Measurements from ENCODE around the gene RASGRF1.
A peak's percentile ranks its signal among the peaks of the same experiment; 100 is the strongest.

The RASGRF1 gene

DNA sequence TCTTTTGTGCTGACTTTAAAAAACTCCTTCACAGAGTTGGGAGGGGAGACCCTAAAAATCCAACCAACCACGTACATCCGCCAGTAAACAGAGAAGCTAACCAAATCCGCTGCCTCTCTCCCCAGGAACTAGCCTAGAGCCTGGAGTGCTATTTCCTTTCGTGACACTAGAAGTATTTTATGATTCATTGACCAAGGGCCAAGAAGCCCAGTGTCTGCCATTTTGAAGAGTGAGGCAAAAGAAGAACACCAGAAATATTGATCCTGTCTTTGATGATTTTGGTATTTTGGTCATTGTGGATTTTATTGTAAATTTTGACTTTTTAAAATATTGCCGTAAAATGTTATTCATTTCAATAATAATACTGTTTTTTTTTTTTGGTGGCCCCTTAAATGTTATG lies 135.2 kb downstream of the RASGRF1 start:
- no peaks in the 10 kb centered on the region for H3K9me3 ChIP-seq (ENCODE audit: control insufficient read depth, insufficient read depth, low read length)
- H3K4me3 ChIP-seq (ENCODE audit: low read depth, low read length), result no peak overlapping the region
- no peaks in the 10 kb centered on the region for H3K27me3 ChIP-seq (ENCODE audit: control insufficient read depth, insufficient read depth, low read length)
- H3K9ac ChIP-seq (ENCODE audit: low read depth, low read length), result no peak overlapping the region
- no peaks in the 10 kb centered on the region for H3K36me3 ChIP-seq (ENCODE audit: control insufficient read depth, insufficient read depth, low read length)
- H3K4me1 ChIP-seq (ENCODE audit: control insufficient read depth, insufficient read depth, low read length), result peaks cover 9% of the 10 kb centered on the region

DNA sequence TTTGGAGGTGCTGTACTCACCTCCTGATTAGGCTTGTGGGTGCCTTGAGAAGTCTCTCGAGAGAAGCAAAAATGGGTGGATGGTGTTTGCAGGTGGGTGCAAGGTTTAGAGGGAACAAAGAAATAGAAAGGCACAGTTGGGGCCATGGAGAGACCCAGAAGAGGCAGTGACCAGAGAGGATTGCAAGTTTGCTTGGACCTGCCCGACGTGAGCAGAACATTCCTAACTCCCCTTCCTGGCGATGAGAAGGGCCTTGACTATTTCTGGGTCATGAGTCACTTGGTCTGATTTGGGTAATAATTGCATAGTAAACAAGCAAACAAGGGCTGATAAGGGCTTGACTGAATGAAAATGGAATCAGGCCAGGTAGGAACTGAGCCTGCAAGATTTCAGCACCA lies 138.7 kb downstream of the RASGRF1 start:
- H3K9ac ChIP-seq (ENCODE audit: low read depth, low read length), result no peak overlapping the region
- no peaks in the 10 kb centered on the region for H3K36me3 ChIP-seq (ENCODE audit: control insufficient read depth, insufficient read depth, low read length)
- no peaks in the 10 kb centered on the region for H3K9me3 ChIP-seq (ENCODE audit: control insufficient read depth, insufficient read depth, low read length)
- peaks cover 9% of the 10 kb centered on the region for H3K4me1 ChIP-seq (ENCODE audit: control insufficient read depth, insufficient read depth, low read length)
- no peaks in the 10 kb centered on the region for H3K27me3 ChIP-seq (ENCODE audit: control insufficient read depth, insufficient read depth, low read length)
- H3K4me3 ChIP-seq (ENCODE audit: low read depth, low read length), result no peak overlapping the region

DNA sequence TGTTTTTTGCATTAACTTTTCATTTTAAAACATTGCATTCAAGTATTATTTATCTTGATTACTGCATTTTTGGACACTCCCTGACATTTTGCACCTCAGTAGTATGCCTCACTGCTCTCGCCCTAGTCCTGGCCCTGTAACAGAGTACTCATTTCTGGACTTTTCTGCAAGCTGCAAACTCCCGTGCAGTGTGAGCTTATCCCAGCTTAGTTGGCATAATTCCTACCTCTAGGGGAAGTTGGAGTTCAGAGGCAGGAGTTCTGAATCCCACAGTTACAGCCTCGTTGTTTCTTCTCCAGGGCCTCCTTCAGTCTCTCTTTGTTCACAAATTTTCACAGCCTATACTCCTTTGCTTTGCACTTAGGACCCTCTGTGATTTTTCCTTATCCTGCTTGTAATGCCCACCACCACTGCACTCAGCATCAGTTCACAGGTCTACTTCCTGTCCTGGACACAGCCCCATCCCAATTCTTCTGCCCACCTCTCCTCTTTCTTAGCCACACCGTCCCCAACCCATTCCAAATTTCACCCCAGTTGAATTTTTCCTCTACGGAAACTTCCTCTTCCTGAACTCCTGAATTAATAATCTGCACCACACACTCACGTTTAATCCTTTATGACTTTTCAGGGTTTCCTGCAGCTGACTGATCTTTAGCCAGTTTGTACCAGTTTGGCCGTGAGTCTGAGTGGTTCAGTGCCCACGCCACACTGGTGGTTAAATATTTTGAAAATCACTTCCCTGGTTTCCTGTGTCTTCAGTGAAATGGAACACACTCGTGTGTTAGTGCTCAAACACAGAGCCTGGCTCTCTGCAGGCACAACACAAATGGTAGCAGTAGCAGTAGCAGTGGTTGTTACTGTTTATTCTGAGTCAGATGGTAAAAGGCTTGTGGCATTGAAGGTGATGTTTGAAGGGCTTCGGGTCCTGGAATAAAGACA lies 139.4 kb downstream of the RASGRF1 start:
- Histone ChIP-seq H3K4me3 (ENCODE audit: low read depth, low read length) (no peak overlapping the region), H3K9ac (ENCODE audit: low read depth, low read length) (no peak overlapping the region), H3K27me3 (ENCODE audit: control insufficient read depth, insufficient read depth, low read length) (peaks cover 4% of the 10 kb centered on the region), H3K4me1 (ENCODE audit: control insufficient read depth, insufficient read depth, low read length) (peaks cover 9% of the 10 kb centered on the region), H3K36me3 (ENCODE audit: control insufficient read depth, insufficient read depth, low read length) (no peaks in the 10 kb centered on the region), H3K9me3 (ENCODE audit: control insufficient read depth, insufficient read depth, low read length) (no peaks in the 10 kb centered on the region)

DNA sequence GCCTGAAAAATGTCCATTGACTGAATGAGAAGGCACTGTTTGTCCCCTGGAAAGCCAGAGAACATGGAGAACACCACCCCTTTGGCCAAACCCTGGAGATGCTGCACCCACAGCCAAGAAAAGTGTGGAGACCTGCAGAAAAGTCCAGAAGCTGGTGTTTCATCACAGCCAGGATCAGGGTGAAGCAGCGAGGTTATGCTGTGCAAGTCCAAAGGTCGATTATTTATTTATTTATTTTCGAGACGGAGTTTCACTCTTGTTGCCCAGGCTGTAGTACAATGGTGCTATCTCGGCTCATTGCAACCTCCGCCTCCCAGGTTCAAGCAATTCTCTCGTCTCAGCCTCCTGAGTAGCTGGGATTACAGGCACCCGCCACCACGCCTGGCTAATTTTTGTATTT lies 140.2 kb downstream of the RASGRF1 start:
- Histone ChIP-seq H3K4me1 (ENCODE audit: control insufficient read depth, insufficient read depth, low read length) (peaks cover 9% of the 10 kb centered on the region), H3K4me3 (ENCODE audit: low read depth, low read length) (no peak overlapping the region), H3K9me3 (ENCODE audit: control insufficient read depth, insufficient read depth, low read length) (no peaks in the 10 kb centered on the region), H3K27me3 (ENCODE audit: control insufficient read depth, insufficient read depth, low read length) (peaks cover 5% of the 10 kb centered on the region), H3K9ac (ENCODE audit: low read depth, low read length) (no peak overlapping the region), H3K36me3 (ENCODE audit: control insufficient read depth, insufficient read depth, low read length) (no peaks in the 10 kb centered on the region)

DNA sequence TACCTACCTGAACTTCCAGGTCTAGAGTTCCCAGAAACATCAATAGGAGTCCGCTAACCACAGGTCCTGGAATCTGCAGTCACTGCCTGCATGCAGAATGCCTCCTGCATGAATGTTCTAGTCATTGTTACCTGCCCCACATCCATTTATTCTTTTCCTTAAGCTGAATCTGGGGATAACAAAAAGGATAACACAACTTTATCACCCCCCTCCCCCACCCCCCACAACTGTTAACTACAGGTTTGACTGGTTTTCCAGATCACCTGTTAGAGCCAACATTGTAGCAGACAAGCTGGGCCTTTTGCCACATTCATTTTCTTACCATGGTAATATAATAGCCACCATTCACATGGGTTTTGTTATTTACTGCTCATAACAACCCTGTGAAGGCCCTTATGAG lies 141.1 kb downstream of the RASGRF1 start:
- peaks cover 9% of the 10 kb centered on the region for H3K27me3 ChIP-seq (ENCODE audit: control insufficient read depth, insufficient read depth, low read length)
- no peak overlapping the region for H3K4me3 ChIP-seq (ENCODE audit: low read depth, low read length)
- H3K4me1 ChIP-seq (ENCODE audit: control insufficient read depth, insufficient read depth, low read length), result peaks cover 9% of the 10 kb centered on the region
- H3K9ac ChIP-seq (ENCODE audit: low read depth, low read length), result no peak overlapping the region
- no peaks in the 10 kb centered on the region for H3K9me3 ChIP-seq (ENCODE audit: control insufficient read depth, insufficient read depth, low read length)
- H3K36me3 ChIP-seq (ENCODE audit: control insufficient read depth, insufficient read depth, low read length), result no peaks in the 10 kb centered on the region

DNA sequence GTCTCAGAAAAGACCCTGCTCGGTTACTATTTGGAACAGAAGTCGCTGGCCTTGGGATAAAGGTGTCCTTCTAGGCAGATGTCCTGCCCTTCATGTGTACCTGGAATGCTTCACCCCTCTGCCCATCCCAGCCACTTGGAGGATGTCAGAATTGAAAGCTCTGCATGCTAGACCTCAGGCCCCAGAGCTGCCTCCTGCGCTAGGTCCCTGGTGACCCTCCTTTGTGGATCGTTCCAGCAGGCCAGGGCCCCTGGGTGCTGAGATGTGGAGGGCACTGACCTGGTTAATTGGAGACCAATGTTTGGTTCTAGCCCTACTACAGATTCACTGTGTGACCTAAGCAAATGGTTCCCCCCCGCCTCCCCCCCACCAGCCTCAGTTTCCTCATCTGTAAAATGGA lies 143.1 kb downstream of the RASGRF1 start:
- no peaks in the 10 kb centered on the region for H3K36me3 ChIP-seq (ENCODE audit: control insufficient read depth, insufficient read depth, low read length)
- H3K4me1 ChIP-seq (ENCODE audit: control insufficient read depth, insufficient read depth, low read length), result peaks cover 9% of the 10 kb centered on the region
- no peak overlapping the region for H3K9ac ChIP-seq (ENCODE audit: low read depth, low read length)
- peaks cover 17% of the 10 kb centered on the region for H3K27me3 ChIP-seq (ENCODE audit: control insufficient read depth, insufficient read depth, low read length)
- no peak overlapping the region for H3K4me3 ChIP-seq (ENCODE audit: low read depth, low read length)
- no peaks in the 10 kb centered on the region for H3K9me3 ChIP-seq (ENCODE audit: control insufficient read depth, insufficient read depth, low read length)

DNA sequence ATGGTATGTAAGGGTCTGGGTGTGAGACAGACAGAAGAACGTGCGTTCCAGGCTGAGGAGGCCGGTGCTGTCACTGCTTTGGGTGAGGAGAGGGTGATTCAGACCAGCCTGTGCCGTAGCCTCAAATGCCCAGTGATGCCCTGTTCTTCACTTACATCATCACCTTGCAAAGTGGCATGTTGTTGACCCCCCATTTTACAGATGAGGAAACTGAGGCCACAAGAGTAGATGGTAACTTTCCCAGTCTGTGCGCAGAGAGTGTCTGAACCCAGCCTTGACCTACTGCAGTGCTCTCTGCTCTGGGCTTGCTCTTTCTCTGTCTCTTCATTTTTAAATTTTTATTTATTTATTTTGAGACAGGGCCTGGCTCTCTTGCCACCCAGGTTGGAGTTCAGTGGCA lies 144.1 kb downstream of the RASGRF1 start:
- Histone ChIP-seq H3K9me3 (ENCODE audit: control insufficient read depth, insufficient read depth, low read length) (no peaks in the 10 kb centered on the region), H3K27me3 (ENCODE audit: control insufficient read depth, insufficient read depth, low read length) (peaks cover 17% of the 10 kb centered on the region), H3K4me3 (ENCODE audit: low read depth, low read length) (no peak overlapping the region), H3K36me3 (ENCODE audit: control insufficient read depth, insufficient read depth, low read length) (no peaks in the 10 kb centered on the region), H3K9ac (ENCODE audit: low read depth, low read length) (no peak overlapping the region), H3K4me1 (ENCODE audit: control insufficient read depth, insufficient read depth, low read length) (peaks cover 5% of the 10 kb centered on the region)

DNA sequence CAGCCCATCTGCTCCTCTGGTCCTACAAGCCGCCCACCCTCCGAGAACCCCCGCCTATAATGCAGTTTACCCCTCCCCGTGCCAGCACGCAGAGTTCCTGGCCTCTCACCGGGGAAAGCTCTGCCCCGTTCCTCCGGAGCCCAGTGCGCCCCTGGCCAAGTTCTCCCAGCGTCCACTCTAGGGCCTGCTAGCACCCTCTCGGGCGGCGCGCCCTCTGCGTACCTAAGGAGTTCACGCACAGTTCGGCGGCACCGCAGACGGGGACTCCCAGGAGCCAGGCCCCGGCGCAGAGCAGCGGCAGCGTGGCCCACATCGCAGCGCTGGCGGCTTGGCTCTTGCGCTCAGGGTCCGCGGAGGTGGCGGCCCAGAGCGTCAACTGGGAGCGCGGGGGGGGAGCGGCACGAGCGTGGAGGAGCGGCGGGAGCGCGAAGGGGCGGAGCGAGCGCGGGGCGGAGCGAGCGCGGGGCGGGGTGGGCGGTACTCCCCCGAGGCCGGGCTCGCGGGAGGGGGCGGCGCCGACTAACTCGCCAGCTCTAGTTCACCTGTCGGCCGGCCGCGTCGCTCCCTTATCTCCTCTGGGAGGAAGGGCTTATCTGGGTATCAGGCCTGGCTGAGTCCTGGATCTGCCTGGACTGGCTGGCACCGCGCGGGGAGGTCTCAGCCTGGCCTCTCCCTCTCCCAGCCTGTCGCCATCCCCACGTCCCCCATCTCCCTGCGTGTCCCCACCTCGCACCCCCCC lies 145.7 kb downstream of the RASGRF1 start, which contains the start of gene CTSH:
CTSH (minus strand) TSS at position 378 of the 739 bp plus-strand sequence; CDS start at position 313, 65 bp downstream.
- Histone ChIP-seq H3K9ac (ENCODE audit: low read depth, low read length) (peak within 1 kb of the TSS; percentile 65), H3K4me1 (ENCODE audit: control insufficient read depth, insufficient read depth, low read length) (no peaks in the 10 kb centered on the region), H3K9me3 (ENCODE audit: control insufficient read depth, insufficient read depth, low read length) (no peaks in the 10 kb centered on the region), H3K4me3 (ENCODE audit: low read depth, low read length) (peak within 1 kb of the TSS; percentile 65), H3K27me3 (ENCODE audit: control insufficient read depth, insufficient read depth, low read length) (peaks cover 17% of the 10 kb centered on the region), H3K36me3 (ENCODE audit: control insufficient read depth, insufficient read depth, low read length) (no peaks in the 10 kb centered on the region)

DNA sequence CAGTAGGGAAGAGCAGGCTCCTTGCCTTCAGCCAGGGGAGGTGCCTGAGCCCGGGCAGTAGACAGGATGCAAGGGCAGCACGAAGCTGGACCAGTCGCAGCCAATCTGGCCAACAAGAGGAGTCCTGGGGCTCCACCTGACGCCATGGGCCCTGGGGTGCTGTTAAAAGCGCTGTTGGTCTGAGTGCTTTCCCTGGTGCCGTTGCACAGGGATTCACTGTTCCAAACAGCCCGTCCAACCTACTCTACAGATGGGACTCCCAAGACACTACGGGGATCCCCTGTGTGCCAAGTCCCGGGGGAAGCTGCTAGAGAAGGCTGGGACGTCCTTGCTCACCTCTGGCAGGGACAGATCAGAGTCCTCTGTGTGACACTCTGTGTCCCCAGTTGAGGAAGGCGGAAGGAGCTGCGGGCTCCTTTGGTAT lies 146.4 kb downstream of the RASGRF1 start:
- Histone ChIP-seq H3K27me3 (ENCODE audit: control insufficient read depth, insufficient read depth, low read length) (peaks cover 17% of the 10 kb centered on the region), H3K9ac (ENCODE audit: low read depth, low read length) (no peak overlapping the region), H3K4me3 (ENCODE audit: low read depth, low read length) (peak overlapping the region; percentile 65)

DNA sequence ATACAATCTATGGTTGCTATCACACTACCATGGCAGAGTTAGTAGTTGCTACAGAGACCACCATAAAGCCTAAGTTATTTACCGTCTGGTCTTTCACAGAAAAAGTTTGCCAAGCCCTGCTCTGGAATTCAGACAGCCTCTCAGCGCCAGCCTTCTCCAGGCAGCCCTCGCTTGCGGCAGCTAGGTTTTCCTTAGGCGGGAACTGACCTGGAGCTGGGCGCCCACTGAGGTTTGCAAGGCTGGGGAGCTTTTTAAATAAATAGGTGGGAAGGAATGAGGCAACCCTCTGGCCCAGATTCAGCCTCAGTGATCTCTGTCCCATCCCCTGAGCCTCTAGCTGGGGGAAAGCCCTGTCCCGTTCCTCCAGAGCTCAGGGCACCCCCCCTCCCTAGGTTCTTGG lies 146.9 kb downstream of the RASGRF1 start:
- Histone ChIP-seq H3K4me1 (ENCODE audit: control insufficient read depth, insufficient read depth, low read length) (no peaks in the 10 kb centered on the region), H3K4me3 (ENCODE audit: low read depth, low read length) (no peak overlapping the region), H3K27me3 (ENCODE audit: control insufficient read depth, insufficient read depth, low read length) (peaks cover 17% of the 10 kb centered on the region), H3K36me3 (ENCODE audit: control insufficient read depth, insufficient read depth, low read length) (no peaks in the 10 kb centered on the region), H3K9ac (ENCODE audit: low read depth, low read length) (no peak overlapping the region), H3K9me3 (ENCODE audit: control insufficient read depth, insufficient read depth, low read length) (no peaks in the 10 kb centered on the region)

More for the DNA sequence above, 146.4 kb downstream of the RASGRF1 start:
- no peaks in the 10 kb centered on the region for H3K36me3 ChIP-seq (ENCODE audit: control insufficient read depth, insufficient read depth, low read length)
- H3K9me3 ChIP-seq (ENCODE audit: control insufficient read depth, insufficient read depth, low read length), result no peaks in the 10 kb centered on the region
- no peaks in the 10 kb centered on the region for H3K4me1 ChIP-seq (ENCODE audit: control insufficient read depth, insufficient read depth, low read length)

DNA sequence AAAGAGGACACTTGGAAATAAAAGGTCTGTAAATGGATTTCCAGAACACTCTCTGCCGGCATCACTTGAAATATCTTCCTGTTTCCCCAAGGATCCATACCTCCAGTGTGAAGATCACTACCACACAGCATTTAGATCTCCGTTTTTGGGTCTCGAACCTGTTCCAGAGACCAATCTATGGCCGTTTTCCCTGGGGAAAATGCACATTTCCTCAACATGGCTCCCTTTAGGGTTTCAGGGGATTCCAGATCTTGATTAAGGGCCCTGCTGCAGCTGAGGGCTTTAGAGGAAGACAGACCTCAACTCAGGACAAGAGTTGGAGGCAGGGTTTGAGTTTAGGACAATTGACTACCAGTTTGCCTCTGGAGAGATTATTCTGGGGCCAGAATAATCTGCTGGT lies 147.8 kb downstream of the RASGRF1 start:
- Histone ChIP-seq H3K4me1 (ENCODE audit: control insufficient read depth, insufficient read depth, low read length) (no peaks in the 10 kb centered on the region), H3K9me3 (ENCODE audit: control insufficient read depth, insufficient read depth, low read length) (no peaks in the 10 kb centered on the region), H3K9ac (ENCODE audit: low read depth, low read length) (no peak overlapping the region), H3K27me3 (ENCODE audit: control insufficient read depth, insufficient read depth, low read length) (peaks cover 17% of the 10 kb centered on the region), H3K36me3 (ENCODE audit: control insufficient read depth, insufficient read depth, low read length) (no peaks in the 10 kb centered on the region), H3K4me3 (ENCODE audit: low read depth, low read length) (no peak overlapping the region)
